Endothelial cell of umbilical vein (primary cell): ENCODE results near the gene PAXX. TPM values are rescaled to one million over a fixed set of nuclear protein-coding genes. Genes with fewer than 3 reads are reported as not detected.

Experiments
- BruUV-seq: library from RNA; stranded (reverse); fragments of 400-500 nt; replicated peaks from 2 replicates; lab custom pipeline; 2021; lab: Mats Ljungman, UMichigan
- CTCF ChIA-PET: fragments of 300-600, 350-600 bp; sonication (Branson Sonifier 250); formaldehyde crosslinking; loops from one replicate; lab custom pipeline; 2021; ENCODE audit warnings: antibody characterized with exemption, inconsistent platforms; lab: Charles Lee
- POLR2A ChIA-PET: fragments of 300-600, 350-600 bp; sonication (Branson Sonifier 250); formaldehyde crosslinking; loops from one replicate; lab custom pipeline; 2021; ENCODE audit warnings: antibody characterized with exemption, inconsistent platforms; lab: Charles Lee
- DNase-seq: peaks from one replicate; pipeline ENCODE4 v3.0.0-alpha.2; 2011; ENCODE audit warnings: low read depth, low spot score
- FAIRE-seq: peaks from 2 replicates; lab custom pipeline; 2011; peaks lifted over from hg19 to GRCh38; lab: Jason Lieb, UNC
- H2AFZ ChIP-seq: 2 replicates; pipeline ENCODE4 v1.6.0; 2012; ENCODE audit warnings: low read depth, low read length, control low read depth, inconsistent platforms
- H3K27ac ChIP-seq: 2 replicates; pipeline ENCODE4 v1.5.1; 2011; ENCODE audit warnings: low read depth, mild to moderate bottlenecking, control low read depth, low read length, moderate library complexity; ENCODE audit not compliant: insufficient read depth
- H3K27me3 ChIP-seq, 2 experiments: 2 replicates each; pipeline versions ENCODE4 v1.6.0 to v1.6.1; 2011; ENCODE audit warnings: low read length in 2 of 2, mixed read lengths in 1 of 2; ENCODE audit not compliant: control insufficient read depth in 2 of 2, insufficient read depth in 2 of 2
- H3K36me3 ChIP-seq, 2 experiments: 2 replicates in 1 of 2; 3 replicates in 1 of 2; pipeline ENCODE4 v1.5.1; 2011; ENCODE audit warnings: low read length in 2 of 2, mild to moderate bottlenecking in 1 of 2, moderate library complexity in 1 of 2; ENCODE audit not compliant: control insufficient read depth in 2 of 2, insufficient read depth in 2 of 2; ENCODE audit errors: extremely low read depth in 1 of 2
- H3K4me1 ChIP-seq: 3 replicates; pipeline ENCODE4 v1.5.1; 2011; ENCODE audit warnings: mild to moderate bottlenecking, low read length; ENCODE audit not compliant: control insufficient read depth, insufficient read depth; ENCODE audit errors: extremely low read depth
- H3K4me2 ChIP-seq: 2 replicates; pipeline ENCODE4 v1.6.1; 2011; ENCODE audit warnings: low read length, control low read depth, mixed read lengths; ENCODE audit not compliant: insufficient read depth
- H3K4me3 ChIP-seq, 3 experiments: fragments of 200-600 bp in 1 of 3; sonication (generic), shearing (Covaris generic) in 1 of 3; replicated peaks in 1 of 3; 2 replicates each; pipeline ENCODE4 v1.5.1; 2011 to 2016; ENCODE audit warnings: control low read depth in 3 of 3, low read length in 3 of 3, mild to moderate bottlenecking in 2 of 3, inconsistent platforms in 1 of 3, low read depth in 1 of 3, moderate library complexity in 1 of 3; ENCODE audit not compliant: insufficient read depth in 1 of 3
- H3K79me2 ChIP-seq: 2 replicates; pipeline ENCODE4 v1.6.0; 2012; ENCODE audit warnings: low read length, inconsistent platforms; ENCODE audit not compliant: control insufficient read depth, insufficient read depth
- H3K9ac ChIP-seq: replicated peaks from 2 replicates; pipeline ENCODE3; 2011; ENCODE audit warnings: low read length, control low read depth; ENCODE audit not compliant: insufficient read depth; ENCODE audit errors: extremely low read depth
- H3K9me1 ChIP-seq: replicated peaks from 3 replicates; pipeline ENCODE4 v1.6.0; 2011; ENCODE audit warnings: mild to moderate bottlenecking, low read length; ENCODE audit not compliant: control insufficient read depth, insufficient read depth; ENCODE audit errors: extremely low read depth
- H3K9me3 ChIP-seq: replicated peaks from 2 replicates; pipeline ENCODE4 v1.5.1; 2012; ENCODE audit warnings: low read length, inconsistent platforms; ENCODE audit not compliant: control insufficient read depth, insufficient read depth
- H4K20me1 ChIP-seq: replicated peaks from 2 replicates; pipeline ENCODE3; 2011; ENCODE audit warnings: mild to moderate bottlenecking, low read length; ENCODE audit not compliant: control insufficient read depth, insufficient read depth; ENCODE audit errors: extremely low read depth
- EZH2 ChIP-seq: IDR thresholded peaks from 2 replicates; pipeline ENCODE4 v1.6.1; 2012; ENCODE audit warnings: borderline replicate concordance, low read depth, mild to moderate bottlenecking, moderate library complexity, low read length, inconsistent platforms; ENCODE audit not compliant: severe bottlenecking
- FOS ChIP-seq: IDR thresholded peaks from 2 replicates; pipeline ENCODE4 v1.6.1; 2011; ENCODE audit warnings: mild to moderate bottlenecking, low read length, moderate library complexity, borderline replicate concordance; ENCODE audit not compliant: insufficient read depth
- GATA2 ChIP-seq: IDR thresholded peaks from 2 replicates; pipeline ENCODE4 v1.7.0; 2011; ENCODE audit warnings: low read depth, mild to moderate bottlenecking, moderate library complexity, mixed read lengths, low read length; ENCODE audit not compliant: insufficient read length, insufficient read depth
- JUN ChIP-seq: IDR thresholded peaks from 2 replicates; pipeline ENCODE4 v1.6.1; 2011; ENCODE audit warnings: borderline replicate concordance, low read depth; ENCODE audit not compliant: insufficient read length, insufficient read depth
- MYC ChIP-seq: IDR thresholded peaks from one replicate; pipeline ENCODE4 v1.6.1; 2011; ENCODE audit warnings: mild to moderate bottlenecking, low read depth, low read length
- POLR2A ChIP-seq: IDR thresholded peaks from 2 replicates; pipeline ENCODE4 v1.6.1; 2012; ENCODE audit warnings: low read depth, mild to moderate bottlenecking, control low read depth, low read length
- POLR2AphosphoS5 ChIP-seq: IDR thresholded peaks from 2 replicates; pipeline ENCODE4 v1.6.1; 2012; ENCODE audit warnings: low read depth, mild to moderate bottlenecking, control low read depth, low read length, moderate library complexity; ENCODE audit not compliant: insufficient read depth
- dilution Hi-C: fragments of 300-500 bp; cut with MboI; formaldehyde crosslinking; loops from one replicate; pipeline ENCODE4 v1.15.0; 2019; ENCODE audit warnings: low sequenced_read_pairs; ENCODE audit not compliant: extremely low pct_ligation_motif_present
- intact Hi-C: fragments of 100-400 bp; cut with micrococcal nuclease; formaldehyde crosslinking; loops from one replicate; pipeline ENCODE4 v1.10.0; 2022
- polyA plus RNA-seq, 4 experiments: library from polyadenylated mRNA; depleted of rRNA in 3 of 4; stranded (reverse) in 3 of 4; unstranded in 1 of 4; fragments of >200 nt; gene quantifications; 2 replicates each; pipeline versions ENCODE4 v1.2.1 to v1.2.3, GENCODE V29; 2011 to 2012; ENCODE audit warnings: missing spikeins in 1 of 4
- total RNA-seq: library from RNA; stranded (reverse); gene quantifications from 2 replicates; pipeline ENCODE4 v1.2.3, GENCODE V29; 2021
- TF ChIP-seq, protein P1 (sequence below): IDR thresholded peaks from 2 replicates; pipeline ENCODE4 v1.6.1; 2011; ENCODE audit not compliant: insufficient read depth, insufficient read length
- TF ChIP-seq, protein P2 (sequence below), 2 donors: IDR thresholded peaks; 1 replicate in 1 of 2; 2 replicates in 1 of 2; pipeline ENCODE4 v1.5.1; 2011; ENCODE audit warnings: low read length in 2 of 2, mild to moderate bottlenecking in 2 of 2, moderate library complexity in 2 of 2, control low read depth in 1 of 2, inconsistent platforms in 1 of 2, low read depth in 1 of 2; ENCODE audit not compliant: insufficient read depth in 1 of 2; ENCODE audit errors: extremely low read depth in 1 of 2

Gene PAXX
- total and polyA plus RNA-seq, 2 donors (not counting 3 experiments of a cell fraction or from before 2014, with no cell fraction given), result 34.0 to 35.0 TPM

DNA sequence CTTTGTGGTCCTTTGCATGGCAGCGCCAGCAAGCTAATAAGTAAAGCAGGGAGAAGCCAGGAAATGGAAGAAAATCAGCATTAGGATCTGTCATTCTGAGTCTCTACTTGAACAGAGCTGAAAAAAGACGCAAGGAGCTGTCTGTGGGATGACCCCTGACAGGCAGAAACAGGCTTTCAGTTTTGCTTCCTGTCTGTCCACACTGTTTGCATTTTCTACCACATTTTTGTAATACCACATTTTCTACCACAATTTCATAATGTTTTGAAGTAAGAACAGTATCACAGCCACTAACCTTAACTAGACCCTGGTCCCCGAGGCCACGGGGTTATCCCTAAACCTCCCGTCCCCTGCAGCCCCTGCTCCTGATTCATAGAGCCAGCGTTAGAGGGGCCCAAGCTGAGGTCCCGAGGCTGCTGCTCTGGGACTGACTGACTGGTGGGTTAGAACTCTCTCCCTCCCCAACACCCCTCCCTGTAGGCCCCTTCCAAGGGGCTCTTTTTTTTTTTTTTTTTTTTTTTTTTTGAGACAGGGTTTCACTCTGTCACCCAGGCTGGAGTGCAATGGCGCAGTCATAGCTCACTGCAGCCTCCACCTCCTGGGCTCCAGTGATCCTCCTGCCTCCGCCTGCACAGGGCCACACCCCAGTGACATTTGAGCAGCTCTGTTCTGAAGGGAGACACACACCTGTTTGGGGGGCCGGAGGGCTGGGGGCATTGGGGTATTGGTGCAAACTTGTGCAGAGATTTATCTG is 8.1 kb downstream of the PAXX start:
- TF ChIP-seq EZH2 (no peak), JUN (no peak), MYC (no peak), POLR2AphosphoS5 (no peak), GATA2 (no peak), POLR2A (no peak), FOS (no peak)
- TF ChIP-seq, protein P1, sequence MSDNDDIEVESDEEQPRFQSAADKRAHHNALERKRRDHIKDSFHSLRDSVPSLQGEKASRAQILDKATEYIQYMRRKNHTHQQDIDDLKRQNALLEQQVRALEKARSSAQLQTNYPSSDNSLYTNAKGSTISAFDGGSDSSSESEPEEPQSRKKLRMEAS, result no peak
- TF ChIP-seq, protein P2, sequence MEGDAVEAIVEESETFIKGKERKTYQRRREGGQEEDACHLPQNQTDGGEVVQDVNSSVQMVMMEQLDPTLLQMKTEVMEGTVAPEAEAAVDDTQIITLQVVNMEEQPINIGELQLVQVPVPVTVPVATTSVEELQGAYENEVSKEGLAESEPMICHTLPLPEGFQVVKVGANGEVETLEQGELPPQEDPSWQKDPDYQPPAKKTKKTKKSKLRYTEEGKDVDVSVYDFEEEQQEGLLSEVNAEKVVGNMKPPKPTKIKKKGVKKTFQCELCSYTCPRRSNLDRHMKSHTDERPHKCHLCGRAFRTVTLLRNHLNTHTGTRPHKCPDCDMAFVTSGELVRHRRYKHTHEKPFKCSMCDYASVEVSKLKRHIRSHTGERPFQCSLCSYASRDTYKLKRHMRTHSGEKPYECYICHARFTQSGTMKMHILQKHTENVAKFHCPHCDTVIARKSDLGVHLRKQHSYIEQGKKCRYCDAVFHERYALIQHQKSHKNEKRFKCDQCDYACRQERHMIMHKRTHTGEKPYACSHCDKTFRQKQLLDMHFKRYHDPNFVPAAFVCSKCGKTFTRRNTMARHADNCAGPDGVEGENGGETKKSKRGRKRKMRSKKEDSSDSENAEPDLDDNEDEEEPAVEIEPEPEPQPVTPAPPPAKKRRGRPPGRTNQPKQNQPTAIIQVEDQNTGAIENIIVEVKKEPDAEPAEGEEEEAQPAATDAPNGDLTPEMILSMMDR (IDR thresholded peaks at IDR 0.05; ENCODE audit: extremely low read depth in 1 of 2, insufficient read depth in 1 of 2, low read depth in 1 of 2, low read length in 2 of 2), result no peak
- FAIRE-seq, result peak; percentile 66
- Histone ChIP-seq H3K36me3 (no peaks in the 10 kb centered on the region), H3K9ac (no peak overlapping the region), H3K27ac (no peak overlapping the region), H3K4me2 (no peak overlapping the region), H3K9me3 (no peaks in the 10 kb centered on the region), H3K4me3 (no peak overlapping the region), H3K27me3 (no peaks in the 10 kb centered on the region), H4K20me1 (no peaks in the 10 kb centered on the region), H3K4me1 (peaks cover 24% of the 10 kb centered on the region), H3K9me1 (no peaks in the 10 kb centered on the region), H3K79me2 (no peaks in the 10 kb centered on the region), H2AFZ (no peak overlapping the region)
- CTCF ChIA-PET, result interaction anchor here (0.9 to 1.3 kb wide), 2 partner anchors 29 to 36 kb away, joined by 4 read pairs; no protein-coding TSS in a partner anchor
- POLR2A ChIA-PET, result no interaction called here
- no peak for DNase-seq
- BruUV-seq, result no TSS peak
- intact Hi-C loops (no loop called here), dilution Hi-C loops (no loop called here)
